ENCODE data around the gene FGF14.

FGF14 gene

GRCh38 chr13:101757446-101758039 is 644.3 kb downstream of the FGF14 start:
- DNase-seq = peak; percentile 80

- DNase-seq = no peak
Measured at GRCh38 chr13:101755228-101755887, 646.5 kb downstream of the FGF14 start.

GRCh38 chr13:101752432-101752831 is 649.4 kb downstream of the FGF14 start:
- DNase-seq = no peak

- DNase-seq = peak; percentile 78
Measured at GRCh38 chr13:101751488-101751887, 650.4 kb downstream of the FGF14 start.

- no peak for DNase-seq
Measured at GRCh38 chr13:101749584-101749983, 652.3 kb downstream of the FGF14 start.

- DNase-seq = no peak
Measured at GRCh38 chr13:101747039-101747438, 654.8 kb downstream of the FGF14 start.

GRCh38 chr13:101746513-101746912 is 655.3 kb downstream of the FGF14 start:
- no peak for DNase-seq

GRCh38 chr13:101739382-101740178 is 662.3 kb downstream of the FGF14 start:
- DNase-seq = no peak

GRCh38 chr13:101738336-101738735 is 663.5 kb downstream of the FGF14 start:
- no peak for DNase-seq

GRCh38 chr13:101736566-101736965 is 665.3 kb downstream of the FGF14 start:
- DNase-seq = no peak

GRCh38 chr13:101730420-101731000 is 671.3 kb downstream of the FGF14 start:
- DNase-seq = peak; percentile 25

GRCh38 chr13:101728615-101729014 is 673.2 kb downstream of the FGF14 start:
- no peak for DNase-seq

- no peak for DNase-seq
Measured at GRCh38 chr13:101728021-101728420, 673.8 kb downstream of the FGF14 start.

- no peak for DNase-seq
Measured at GRCh38 chr13:101727118-101727517, 674.7 kb downstream of the FGF14 start.

- DNase-seq = no peak
Measured at GRCh38 chr13:101726681-101727080, 675.2 kb downstream of the FGF14 start.

GRCh38 chr13:101718496-101718895 is 683.4 kb downstream of the FGF14 start:
- no peak for DNase-seq

GRCh38 chr13:101717353-101717752 is 684.5 kb downstream of the FGF14 start:
- DNase-seq = no peak

GRCh38 chr13:101714195-101714594 is 687.7 kb downstream of the FGF14 start:
- DNase-seq = no peak

GRCh38 chr13:101712026-101712348 is 689.9 kb downstream of the FGF14 start:
- DNase-seq = no peak

- DNase-seq = peak; percentile 11
Measured at GRCh38 chr13:101711307-101712025, 690.4 kb downstream of the FGF14 start.

GRCh38 chr13:101709952-101710351 is 691.9 kb downstream of the FGF14 start:
- no peak for DNase-seq

GRCh38 chr13:101708115-101708514 is 693.7 kb downstream of the FGF14 start:
- no peak for DNase-seq

GRCh38 chr13:101707659-101708058 is 694.2 kb downstream of the FGF14 start:
- DNase-seq = no peak

Data from NCI-H2171 treated with DMSO at 0.1 percent for 48 hours (cell line).